GM15510 (cell line): ENCODE results near the gene LGI1.

Source experiments
- POLR2A ChIP-seq: IDR thresholded peaks from 3 replicates; pipeline ENCODE4 v1.6.1; 2011; ENCODE audit warnings: borderline replicate concordance; ENCODE audit not compliant: insufficient read length; ENCODE audit errors: extremely low read depth

The LGI1 gene

GRCh38 chr10:93813507-93814465 is 56.0 kb downstream of the LGI1 start:
- TF ChIP-seq POLR2A = no peak

- TF ChIP-seq POLR2A = no peak
Measured at GRCh38 chr10:93815304-93816096, 57.8 kb downstream of the LGI1 start.

DNA sequence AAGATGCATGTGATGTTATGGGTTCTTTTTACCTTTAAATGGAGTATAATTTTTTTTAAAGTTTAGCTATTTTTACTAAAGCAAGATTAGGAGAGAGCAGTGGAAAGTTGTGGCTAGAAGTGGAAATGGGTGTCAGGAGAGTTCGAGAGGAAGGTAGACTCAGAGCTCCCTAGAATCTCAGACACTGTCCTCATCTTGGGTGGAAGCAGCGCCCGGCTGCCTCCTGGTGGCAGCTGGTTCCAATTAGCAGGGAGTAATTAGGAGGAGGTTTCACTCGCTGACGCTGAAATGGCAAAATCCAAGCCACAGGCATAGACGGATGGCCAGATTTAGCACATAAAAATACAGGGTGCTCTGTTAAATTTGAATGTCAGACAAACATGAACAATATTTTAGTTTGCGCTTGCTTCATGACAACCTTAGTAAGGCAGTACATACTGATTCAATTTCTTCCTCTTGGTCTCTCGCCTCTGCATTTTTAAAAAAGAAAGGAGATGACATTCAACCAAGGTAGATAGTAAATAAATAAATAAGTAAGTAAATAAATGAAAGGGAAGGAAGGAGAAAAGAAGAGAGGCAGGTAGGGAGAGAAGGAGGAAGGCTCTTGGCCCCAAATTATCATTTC is 58.5 kb downstream of the LGI1 start:
- no peak for TF ChIP-seq POLR2A

GRCh38 chr10:93818086-93818485 is 60.4 kb downstream of the LGI1 start:
- TF ChIP-seq POLR2A = no peak

DNA sequence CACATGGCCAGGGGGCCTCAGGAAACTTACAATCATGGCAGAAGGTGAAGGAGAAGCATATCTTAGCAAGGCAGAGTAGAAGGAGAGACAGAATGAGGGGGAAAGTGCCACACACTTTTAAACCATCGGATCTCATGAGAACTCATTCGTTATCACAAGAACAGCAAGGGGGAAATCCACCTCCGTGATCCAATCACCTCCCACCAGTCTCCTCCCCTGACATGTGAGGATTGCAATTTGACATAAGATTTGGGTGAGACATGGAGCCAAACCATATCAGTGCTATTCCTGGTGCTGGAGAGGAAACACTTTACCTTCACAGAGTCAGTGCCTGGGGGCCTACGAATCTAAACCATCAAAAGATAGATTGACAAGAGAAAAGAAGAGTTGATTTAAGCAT is 61.8 kb downstream of the LGI1 start:
- TF ChIP-seq POLR2A = no peak

DNA sequence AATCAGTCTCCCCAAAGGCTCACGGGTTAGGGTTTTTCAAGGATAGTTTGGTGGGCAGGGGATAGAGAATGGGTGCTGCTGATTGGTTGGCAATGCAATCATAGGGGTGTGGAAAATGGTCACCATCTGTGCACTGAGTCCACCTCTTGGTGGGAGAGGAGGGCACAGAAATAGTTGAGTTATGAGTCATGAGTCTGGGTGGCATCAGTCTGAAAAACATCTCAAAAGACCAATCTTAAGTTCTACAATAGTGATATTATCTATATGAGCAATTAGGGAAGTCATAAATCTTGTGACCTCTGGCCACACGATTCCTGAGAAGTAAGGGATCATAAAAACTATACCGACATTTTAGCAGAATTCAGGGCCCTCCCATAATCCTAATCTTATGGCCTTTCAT is 62.7 kb downstream of the LGI1 start:
- TF ChIP-seq POLR2A = no peak

- TF ChIP-seq POLR2A = no peak
Measured at GRCh38 chr10:93821051-93821772, 63.5 kb downstream of the LGI1 start.

DNA sequence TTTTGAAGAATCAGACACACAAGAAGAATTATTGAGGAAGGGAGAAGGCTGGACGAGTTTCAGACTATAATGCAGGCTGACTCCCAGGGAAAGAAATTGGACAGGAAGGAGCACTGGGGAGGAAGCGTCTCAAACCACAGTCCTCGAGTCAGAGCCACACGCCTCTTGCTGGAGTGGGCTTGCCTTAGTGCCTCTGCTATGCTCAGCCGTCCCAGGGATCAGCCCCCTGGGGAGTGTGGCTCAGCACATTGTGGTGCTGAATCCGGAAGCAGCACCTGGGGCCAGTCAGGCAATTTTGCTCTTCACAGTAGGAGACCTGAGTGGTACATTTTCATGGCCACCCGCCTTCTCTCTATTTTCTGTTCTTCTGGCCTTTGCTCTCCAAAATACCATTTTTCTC is 68.6 kb downstream of the LGI1 start:
- no peak for TF ChIP-seq POLR2A

GRCh38 chr10:93827056-93827804 is 69.5 kb downstream of the LGI1 start:
- no peak for TF ChIP-seq POLR2A

DNA sequence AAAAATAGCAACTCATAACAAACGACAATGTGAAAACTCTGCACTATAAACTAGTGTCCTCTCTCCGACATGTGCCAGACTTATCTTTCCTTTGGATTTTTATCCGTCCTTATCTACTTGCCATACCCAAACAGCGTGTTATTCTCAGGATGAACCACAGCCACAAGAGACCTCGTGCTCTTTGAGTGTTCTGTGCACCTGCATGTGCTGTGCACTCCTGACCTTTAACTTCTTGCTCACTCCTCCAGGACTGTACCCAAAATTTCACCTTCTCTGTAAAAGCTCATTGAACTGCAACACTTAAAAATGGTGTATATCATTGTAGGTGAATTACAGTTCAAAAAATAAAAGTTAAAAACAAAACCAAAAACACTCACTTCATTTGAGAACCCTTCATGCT is 78.0 kb downstream of the LGI1 start:
- TF ChIP-seq POLR2A = no peak

- no peak for TF ChIP-seq POLR2A
Measured at GRCh38 chr10:93837822-93838221, 80.1 kb downstream of the LGI1 start.

DNA sequence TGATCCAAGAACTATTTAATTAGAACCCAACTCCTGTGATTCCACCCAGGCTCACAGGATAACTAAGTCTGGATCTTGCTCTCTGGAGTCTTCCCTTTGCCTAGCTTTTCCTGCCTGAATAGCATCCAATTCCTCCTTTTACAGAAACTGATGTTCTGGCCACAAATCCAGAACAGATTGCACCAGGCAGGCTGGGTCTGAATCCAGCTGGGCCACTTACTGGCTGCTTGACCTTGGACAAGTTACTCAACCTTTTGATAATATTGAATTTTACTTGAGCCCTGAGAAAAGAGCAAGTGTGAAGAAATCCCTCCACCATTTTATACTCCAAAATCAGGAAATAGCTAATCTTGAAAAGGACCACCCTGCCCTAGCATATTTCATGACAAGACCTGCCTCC is 80.5 kb downstream of the LGI1 start:
- TF ChIP-seq POLR2A = no peak

- no peak for TF ChIP-seq POLR2A
Measured at GRCh38 chr10:93841961-93842360, 84.2 kb downstream of the LGI1 start.
